Measurements from ENCODE around the gene QPRT.

- no peak for TF ChIP-seq ZNF384 (IDR thresholded peaks at IDR 0.05)
- no peak for TF ChIP-seq FOXA1 (IDR thresholded peaks at IDR 0.05)
- no peak for TF ChIP-seq NFRKB (IDR thresholded peaks at IDR 0.05)
- TF ChIP-seq FOXK2 (IDR thresholded peaks at IDR 0.05): no peak
- no peak for TF ChIP-seq PKNOX1 (IDR thresholded peaks at IDR 0.05)
- no peak for TF ChIP-seq ELF4 (IDR thresholded peaks at IDR 0.05)
- no peak for TF ChIP-seq BHLHE40 (IDR thresholded peaks at IDR 0.05; ENCODE audit: borderline replicate concordance)
- TF ChIP-seq FOXM1 (IDR thresholded peaks at IDR 0.05; ENCODE audit: borderline replicate concordance): no peak
- TF ChIP-seq ARNT (IDR thresholded peaks at IDR 0.05): no peak
These were observed 66.9 kb downstream of the QPRT start, which contains the start of gene C16orf54 for GRCh38 chr16:29745853-29746345.
